HG03060 (cell line): ENCODE data around the gene TM6SF1.
A peak's percentile ranks its signal among the peaks of the same experiment; 100 is the strongest.
"Not testable (repeated sequence)": the region's sequence is repeated elsewhere in the genome, so short reads cannot be mapped to it uniquely, and the experiment has no call there.

Source experiments
- ATAC-seq: cut with Tn5 transposase; IDR thresholded peaks from one replicate; pipeline ENCODE4 v1.9.1; 2021; ENCODE audit warnings: low read depth, moderate number of reproducible peaks; ENCODE audit not compliant: unreplicated experiment

TM6SF1 gene

DNA sequence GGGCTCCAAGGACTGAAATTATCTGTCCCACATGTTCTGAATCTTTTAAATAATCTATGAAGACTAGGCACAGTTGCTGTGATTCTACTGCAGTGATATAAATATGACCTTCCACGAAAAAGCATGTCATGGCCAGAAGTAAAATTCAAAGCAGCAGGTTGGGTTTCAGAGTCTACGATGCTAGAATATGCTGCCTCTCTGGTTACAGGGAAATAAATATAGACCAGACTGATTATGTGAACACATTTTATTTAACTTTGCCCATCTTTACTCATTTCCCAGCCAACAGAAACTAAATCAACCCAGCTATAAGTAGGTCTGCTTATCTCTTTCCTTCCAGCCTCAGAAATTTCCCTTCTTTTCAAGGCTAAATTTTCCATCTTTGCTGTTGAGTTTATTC, 19.9 kb upstream of the TM6SF1 start:
- ATAC-seq = no peak

DNA sequence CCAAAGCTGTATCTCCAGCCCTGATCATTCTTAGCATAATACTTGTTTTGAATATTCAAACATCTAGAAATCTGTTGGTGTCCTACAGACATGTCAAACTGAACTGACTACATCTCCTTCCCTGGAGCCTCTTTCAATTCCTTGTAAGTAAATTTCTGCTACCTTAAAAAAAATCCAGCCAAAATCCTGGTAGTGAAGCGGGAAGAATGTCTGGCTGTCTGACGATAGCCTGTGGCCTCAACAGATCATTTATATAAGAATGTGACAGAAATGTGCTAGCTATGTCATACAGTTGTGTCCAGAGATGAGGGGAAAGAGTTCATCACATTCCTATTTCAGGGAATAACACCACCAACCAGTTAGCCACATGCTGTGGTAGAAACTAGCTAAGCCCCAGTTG, 18.6 kb upstream of the TM6SF1 start:
- no peak for ATAC-seq

DNA sequence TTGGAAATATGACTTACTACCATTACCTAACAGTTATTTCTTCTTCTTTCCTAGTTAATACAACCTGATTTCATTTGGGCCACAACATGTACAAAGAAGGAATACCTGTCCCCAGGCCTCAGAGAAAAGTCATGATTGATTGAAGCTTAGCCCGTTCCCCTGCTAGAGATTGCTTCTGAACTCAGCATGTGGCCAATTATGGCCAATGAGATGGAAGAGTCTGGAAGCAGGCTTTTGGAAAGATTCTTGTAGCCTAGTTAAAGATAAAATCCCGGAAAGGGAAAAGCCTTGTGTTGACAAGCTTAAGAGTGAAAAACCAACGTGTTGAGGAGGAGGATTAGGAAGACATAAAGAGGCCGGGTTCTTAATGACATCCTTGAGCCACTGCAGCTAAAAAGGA, 17.0 kb upstream of the TM6SF1 start:
- no peak for ATAC-seq

DNA sequence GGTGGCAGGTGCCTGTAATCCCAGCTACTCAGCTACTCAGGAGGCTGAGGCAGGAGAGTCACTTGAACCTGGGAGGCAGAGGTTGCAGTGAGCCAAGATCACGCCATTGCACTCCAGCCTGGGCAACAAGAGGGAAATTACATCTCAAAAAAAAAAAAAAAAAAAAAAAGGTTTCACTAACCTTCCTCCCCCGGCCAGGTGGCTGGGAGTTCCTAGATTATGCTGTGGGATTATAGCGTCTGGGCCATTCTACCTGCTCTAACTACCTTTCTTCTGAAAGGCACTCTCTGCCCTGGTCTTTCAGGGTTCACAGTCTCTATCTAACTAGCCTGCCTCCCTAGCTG, 15.5 kb upstream of the TM6SF1 start:
- ATAC-seq = not testable (repeated sequence)

GRCh38 chr15:83092309-83092976, 15.0 kb upstream of the TM6SF1 start:
- ATAC-seq = no peak

GRCh38 chr15:83094583-83094982, 12.9 kb upstream of the TM6SF1 start:
- no peak for ATAC-seq

DNA sequence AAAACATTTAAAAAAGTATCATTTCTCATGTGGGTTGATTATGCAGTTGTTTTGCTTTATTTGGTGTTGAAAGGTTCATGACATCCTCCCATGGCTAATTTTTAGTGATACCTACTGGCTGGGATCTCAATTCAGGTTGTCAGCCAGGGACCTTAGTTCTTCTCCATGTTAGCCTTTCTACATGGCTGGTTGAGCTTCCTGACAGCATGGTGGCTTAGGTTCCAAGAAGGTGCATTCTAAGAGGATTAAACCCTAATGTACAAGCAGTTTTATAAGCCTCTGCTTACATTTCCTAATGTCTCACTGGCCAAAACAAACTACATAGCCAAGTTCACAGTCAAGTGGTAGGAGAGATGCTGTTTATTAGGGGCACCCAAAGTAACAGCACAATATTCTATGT, 9.4 kb upstream of the TM6SF1 start:
- no peak for ATAC-seq

- ATAC-seq = no peak
Observed at GRCh38 chr15:83099290-83099689, 8.2 kb upstream of the TM6SF1 start.

DNA sequence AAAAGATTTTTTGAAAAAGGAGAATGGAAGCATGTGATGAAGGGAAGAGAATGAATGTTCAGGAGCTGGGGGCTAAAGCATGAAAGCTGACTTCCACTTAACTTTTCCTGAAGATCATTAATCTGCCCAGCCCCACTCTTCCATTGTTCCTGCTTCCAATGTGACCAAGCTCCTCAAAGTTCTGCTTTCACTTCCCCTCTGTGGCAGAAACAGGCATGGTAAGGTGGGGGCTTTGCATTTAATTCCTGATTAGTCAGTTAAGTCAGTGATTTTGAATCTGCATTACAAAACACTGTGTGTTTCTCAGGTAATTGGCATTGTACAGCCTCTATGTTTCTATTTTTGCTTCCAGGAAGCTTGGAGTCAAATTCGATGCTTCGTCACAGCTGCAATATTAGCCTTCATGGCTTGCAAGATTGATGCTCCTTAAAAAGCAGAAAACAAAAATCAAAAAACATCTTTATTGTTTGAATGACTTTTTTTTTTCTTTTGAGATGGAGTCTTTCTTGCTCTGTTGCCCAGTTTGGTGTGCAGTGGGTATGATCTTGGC, 7.3 kb upstream of the TM6SF1 start:
- ATAC-seq = no peak

- ATAC-seq = no peak
Observed at GRCh38 chr15:83102346-83102745, 5.1 kb upstream of the TM6SF1 start.

DNA sequence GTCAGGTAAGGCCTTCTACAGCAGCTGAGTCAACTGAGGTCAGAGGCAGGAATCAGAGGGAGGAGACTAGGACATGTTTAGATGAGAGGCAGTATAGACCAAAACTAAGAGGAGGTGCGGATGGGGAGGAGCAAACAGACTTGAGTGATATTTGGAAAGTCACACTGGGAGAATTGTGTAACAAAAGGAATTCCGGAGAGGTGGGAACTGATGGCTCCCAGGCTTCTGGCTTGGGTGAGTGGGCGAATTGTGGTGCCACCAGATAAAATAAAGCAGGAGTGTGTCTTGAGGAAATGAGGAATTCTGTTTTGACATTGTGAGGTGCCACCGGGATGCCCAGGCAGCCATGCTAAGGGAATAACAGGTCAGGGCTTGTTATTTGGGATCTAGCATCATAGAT, 3.3 kb upstream of the TM6SF1 start:
- no peak for ATAC-seq

DNA sequence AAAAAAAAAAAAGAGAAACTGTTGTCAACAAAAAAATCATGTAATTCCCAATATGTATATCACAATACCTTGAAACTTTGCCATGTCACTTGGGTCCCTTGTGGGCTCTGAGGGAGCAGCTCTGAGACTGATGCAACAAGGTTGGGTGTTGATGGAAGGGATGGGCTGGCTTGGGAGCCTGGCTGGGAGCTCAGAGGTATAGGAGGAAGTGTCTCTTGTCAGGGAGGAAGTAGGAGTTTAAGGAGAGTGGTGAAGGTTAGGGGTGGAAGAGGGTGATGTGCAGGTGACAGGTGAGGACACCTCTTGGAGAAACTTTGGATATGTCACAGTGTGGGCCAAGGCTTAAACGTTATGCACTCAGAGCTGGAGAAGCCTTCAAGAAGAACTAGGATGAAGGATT, 2.0 kb upstream of the TM6SF1 start:
- ATAC-seq = no peak

- no peak for ATAC-seq
Observed at GRCh38 chr15:83107841-83108181, 366 bp downstream of the TM6SF1 start.

DNA sequence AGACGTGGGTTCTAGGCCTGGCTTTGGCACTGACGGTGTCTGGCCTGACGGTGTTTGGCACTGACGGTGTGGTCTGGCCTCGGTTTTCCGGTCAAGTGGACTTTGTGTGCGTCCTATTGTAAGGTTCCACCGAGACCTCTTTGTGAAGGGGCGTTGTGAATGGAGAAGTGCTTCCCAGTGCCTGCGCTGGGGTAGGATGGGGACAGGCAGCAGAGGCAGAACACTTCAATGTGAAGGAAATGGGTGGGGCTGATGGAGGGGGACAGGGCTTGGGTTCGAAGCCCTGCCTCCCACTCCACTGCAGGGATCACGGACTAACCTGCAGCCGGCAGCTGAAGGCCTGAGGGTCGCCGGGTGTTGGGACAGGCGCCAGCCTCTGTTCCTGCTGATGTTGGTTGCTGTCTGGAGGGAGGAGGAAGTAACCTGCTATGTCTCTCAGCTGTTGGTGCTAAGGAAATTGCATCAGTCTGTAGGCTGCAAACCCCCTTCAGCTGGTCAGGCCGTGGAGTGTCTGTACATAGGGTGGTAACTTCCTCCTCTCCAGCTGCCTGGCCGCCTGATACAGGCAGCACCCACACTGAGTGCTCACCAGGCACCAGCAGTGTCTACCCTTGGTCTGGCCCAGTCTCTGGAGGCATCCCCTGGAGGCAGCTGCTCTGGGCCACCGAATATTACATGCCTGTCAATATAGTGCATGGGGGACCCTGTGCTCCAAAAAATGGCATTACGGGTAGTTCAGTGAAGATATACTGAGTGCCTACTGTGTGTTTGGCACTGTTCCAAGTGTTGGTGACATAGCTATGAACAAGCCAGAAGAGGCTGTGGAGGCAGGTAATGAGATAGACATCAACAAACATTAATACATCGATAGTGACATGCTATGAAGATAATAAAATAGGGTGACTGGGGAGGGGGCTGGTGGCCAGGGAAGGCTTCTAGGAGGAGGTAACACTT, 1.1 kb downstream of the TM6SF1 start:
- peak; percentile 82 for ATAC-seq

- ATAC-seq = no peak
Observed at GRCh38 chr15:83109532-83109931, 2.1 kb downstream of the TM6SF1 start.

- no peak for ATAC-seq
Observed at GRCh38 chr15:83110381-83110780, 2.9 kb downstream of the TM6SF1 start.

- no peak for ATAC-seq
Observed at GRCh38 chr15:83111149-83111548, 3.7 kb downstream of the TM6SF1 start.

DNA sequence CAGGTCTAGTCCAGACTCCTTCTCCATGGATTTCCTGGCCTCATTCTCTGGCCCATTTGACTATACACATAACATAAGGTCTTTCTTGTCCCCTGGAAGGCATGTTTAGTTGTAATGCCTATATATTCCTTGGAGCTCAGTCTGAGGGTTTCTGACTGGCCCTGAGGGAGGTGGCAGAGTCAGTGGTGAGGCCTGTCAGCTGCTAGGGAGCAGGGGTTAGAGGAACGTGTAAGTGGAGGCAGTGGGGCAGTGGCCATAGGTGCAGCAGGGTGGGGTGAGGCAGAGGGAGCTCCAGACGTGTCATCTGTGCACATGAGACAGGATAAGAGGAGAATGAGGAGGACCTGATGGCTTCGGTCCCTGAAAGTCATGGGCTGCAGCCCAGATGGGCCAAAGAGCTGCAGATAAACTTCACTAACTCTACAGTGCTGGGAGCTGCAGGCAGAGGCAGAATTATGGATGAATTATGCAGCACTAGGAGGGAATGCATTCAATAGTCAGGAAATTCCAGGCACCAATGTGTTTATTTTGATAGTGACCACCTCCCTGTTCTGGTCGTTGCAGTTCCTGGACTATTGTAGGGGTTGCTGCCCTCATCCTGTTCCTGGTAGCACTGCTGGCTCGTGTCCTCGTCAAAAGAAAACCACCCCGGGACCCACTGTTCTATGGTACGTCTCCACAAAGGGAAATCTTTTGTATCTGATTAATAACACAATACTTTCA, 4.9 kb downstream of the TM6SF1 start:
- ATAC-seq = no peak

DNA sequence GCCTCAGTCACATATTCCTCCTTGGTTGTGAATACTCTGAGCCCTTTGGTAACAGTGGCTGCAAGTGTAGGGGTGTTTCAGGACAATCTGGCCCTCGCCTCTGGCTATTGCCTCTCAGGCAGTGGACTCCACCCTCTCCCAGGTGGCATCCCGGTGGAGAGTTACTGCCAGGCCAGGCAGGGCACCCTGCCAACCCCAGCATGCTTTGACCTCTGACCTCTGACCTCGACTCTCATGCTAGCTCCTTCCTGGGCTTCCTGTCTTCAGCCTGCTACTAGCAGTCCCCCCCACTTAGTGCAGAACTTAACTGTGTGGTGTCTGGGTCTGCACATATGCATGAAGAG, 5.5 kb downstream of the TM6SF1 start:
- ATAC-seq = no peak

DNA sequence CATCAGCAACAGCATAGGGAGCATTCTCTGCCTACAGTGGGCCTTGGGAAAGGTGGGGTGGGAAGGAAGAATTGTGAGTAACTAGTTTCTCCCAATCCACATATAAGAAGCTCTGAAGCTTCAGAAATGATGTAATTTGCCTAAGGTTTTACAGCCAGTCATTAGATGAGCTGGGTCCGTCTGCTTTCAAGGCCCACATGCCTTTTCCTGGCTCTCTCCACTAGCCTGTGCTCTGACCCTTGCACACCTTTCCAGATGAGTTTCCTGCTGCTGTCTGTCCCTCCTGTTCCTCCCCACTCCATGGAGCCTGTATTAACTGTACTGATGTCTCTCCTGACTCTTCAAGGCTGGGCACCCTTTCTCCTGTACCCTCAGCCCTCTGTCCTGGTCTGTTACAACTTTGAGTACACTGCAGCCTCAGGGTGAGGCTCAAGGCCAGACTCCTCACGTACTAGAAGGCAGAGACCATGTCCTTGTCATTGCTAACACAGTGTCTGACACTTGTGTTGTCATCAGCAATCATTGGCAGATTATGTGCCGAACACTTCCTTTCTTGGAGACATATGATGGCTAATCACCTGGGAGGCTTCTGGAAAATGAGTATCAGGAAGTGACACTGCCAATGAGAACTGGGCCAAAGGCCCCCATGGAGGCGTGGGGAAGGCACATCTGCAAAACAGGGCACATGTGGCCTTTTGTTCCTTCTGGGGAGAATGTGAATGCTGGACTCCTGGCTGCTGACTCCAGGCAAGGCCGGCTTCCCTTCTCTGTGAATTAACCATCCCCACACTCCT, 6.6 kb downstream of the TM6SF1 start:
- no peak for ATAC-seq

GRCh38 chr15:83114856-83115255, 7.4 kb downstream of the TM6SF1 start:
- no peak for ATAC-seq
